DND-41 (cell line): ENCODE results near the gene ABRACL.

Source experiments
- ATAC-seq: fragments of 200-7000 bp; cut with Tn5 transposase; 3 replicates; pipeline ENCODE4 v1.9.1; 2021; ENCODE audit warnings: low read depth; ENCODE audit not compliant: insufficient read depth
- DNase-seq: peaks from one replicate; pipeline ENCODE4 v3.0.0-alpha.2; 2020
- H2AFZ ChIP-seq: 2 replicates; pipeline ENCODE4 v1.6.0; 2012; ENCODE audit warnings: low read depth, low read length
- H3K27ac ChIP-seq: 2 replicates; pipeline ENCODE4 v1.5.1; 2012; ENCODE audit warnings: low read length, inconsistent platforms
- H3K27me3 ChIP-seq: fragments of 200-600 bp; sonication (generic); 2 replicates; pipeline ENCODE4 v1.6.0; 2012; ENCODE audit warnings: low read length, mild to moderate bottlenecking, inconsistent platforms; ENCODE audit not compliant: insufficient read depth, poor library complexity
- H3K36me3 ChIP-seq: 2 replicates; pipeline ENCODE4 v1.5.1; 2012; ENCODE audit warnings: low read length, inconsistent platforms; ENCODE audit not compliant: insufficient read depth
- H3K4me1 ChIP-seq: 2 replicates; pipeline ENCODE4 v1.5.1; 2012; ENCODE audit warnings: mild to moderate bottlenecking, low read length; ENCODE audit not compliant: insufficient read depth
- H3K4me2 ChIP-seq: 2 replicates; pipeline ENCODE4 v1.6.0; 2012; ENCODE audit warnings: mild to moderate bottlenecking, moderate library complexity, low read length, inconsistent platforms; ENCODE audit not compliant: insufficient read depth
- H3K4me3 ChIP-seq, 2 experiments: fragments of 200-600 bp in 1 of 2; shearing (Covaris generic) in 1 of 2; 2 replicates each; pipeline ENCODE4 v1.5.1; 2012 to 2016; ENCODE audit warnings: inconsistent platforms in 2 of 2, low read length in 2 of 2, mild to moderate bottlenecking in 2 of 2, low read depth in 1 of 2, moderate library complexity in 1 of 2
- H3K79me2 ChIP-seq: 2 replicates; pipeline ENCODE4 v1.6.0; 2012; ENCODE audit warnings: low read length, inconsistent platforms; ENCODE audit not compliant: insufficient read depth
- H3K9ac ChIP-seq: 2 replicates; pipeline ENCODE4 v1.6.0; 2012; ENCODE audit warnings: low read depth, mild to moderate bottlenecking, inconsistent platforms, low read length, moderate library complexity
- H3K9me3 ChIP-seq: 2 replicates; pipeline ENCODE4 v1.5.1; 2012; ENCODE audit warnings: low read length, moderate library complexity, mild to moderate bottlenecking, inconsistent platforms; ENCODE audit not compliant: insufficient read depth, severe bottlenecking
- H4K20me1 ChIP-seq: 2 replicates; pipeline ENCODE4 v1.6.0; 2012; ENCODE audit warnings: low read length; ENCODE audit not compliant: insufficient read depth
- CTCF ChIP-seq: IDR thresholded peaks from 2 replicates; pipeline ENCODE4 v1.5.1; 2012; ENCODE audit warnings: borderline replicate concordance, low read length, moderate library complexity, mild to moderate bottlenecking; ENCODE audit not compliant: poor library complexity, severe bottlenecking; ENCODE audit errors: extremely low read depth
- EZH2 ChIP-seq: IDR thresholded peaks from 3 replicates; pipeline ENCODE4 v1.6.1; 2012; ENCODE audit warnings: borderline replicate concordance, low read depth, mild to moderate bottlenecking, moderate library complexity, low read length, inconsistent platforms; ENCODE audit not compliant: severe bottlenecking

Gene ABRACL

GRCh38 chr6:138981416-138981815 lies 47.1 kb upstream of the ABRACL start:
- H4K20me1 ChIP-seq: peaks cover 91% of the 10 kb centered on the region
- DNase-seq (no peak), ATAC-seq (no peak)
- no peaks in the 10 kb centered on the region for H3K27me3 ChIP-seq
- H3K9me3 ChIP-seq: no peaks in the 10 kb centered on the region
- H3K27ac ChIP-seq: no peak overlapping the region
- H3K4me3 ChIP-seq: no peak overlapping the region
- TF ChIP-seq EZH2 (no peak), CTCF (no peak)
- H3K4me1 ChIP-seq: peaks cover 35% of the 10 kb centered on the region
- H3K4me2 ChIP-seq: peak overlapping the region; percentile 20; the same call in 1 of the 2 replicates
- H3K9ac ChIP-seq: no peak overlapping the region
- H3K79me2 ChIP-seq: peaks cover 100% of the 10 kb centered on the region
- H3K36me3 ChIP-seq: no peaks in the 10 kb centered on the region
- no peak overlapping the region for H2AFZ ChIP-seq

GRCh38 chr6:138986578-138986977 lies 42.0 kb upstream of the ABRACL start:
- peak overlapping the region; percentile 87; a peak in 3 of 4 replicates for H3K4me3 ChIP-seq

GRCh38 chr6:138987080-138987642 lies 41.4 kb upstream of the ABRACL start:
- Histone ChIP-seq H4K20me1 (peaks cover 44% of the 10 kb centered on the region), H3K27ac (peak overlapping the region; percentile 87)
- no peak for ATAC-seq

More at GRCh38 chr6:138986578-138986977, 42.0 kb upstream of the ABRACL start:
- Histone ChIP-seq H3K27ac (peak overlapping the region; percentile 87; the same call in 1 of the 2 replicates), H4K20me1 (peaks cover 48% of the 10 kb centered on the region), H3K4me1 (peaks cover 43% of the 10 kb centered on the region), H3K9ac (peak overlapping the region; percentile 84), H3K27me3 (no peaks in the 10 kb centered on the region), H3K9me3 (no peaks in the 10 kb centered on the region), H3K4me2 (peak overlapping the region; percentile 66), H3K36me3 (no peaks in the 10 kb centered on the region; the same call in 1 of the 2 replicates), H3K79me2 (peaks cover 64% of the 10 kb centered on the region), H2AFZ (no peak overlapping the region)
- ATAC-seq: no peak
- TF ChIP-seq CTCF (no peak), EZH2 (no peak)
- DNase-seq: no peak

GRCh38 chr6:138987643-138988468 lies 40.7 kb upstream of the ABRACL start, which contains the start of gene REPS1:
TSS of gene REPS1 (minus strand) at chr6:138988253. CDS start at chr6:138987682, 571 bp downstream.
- H2AFZ ChIP-seq: peak within 1 kb of the TSS; percentile 86
- H3K4me2 ChIP-seq: peak within 1 kb of the TSS; percentile 66
- DNase-seq (peak; percentile 95), ATAC-seq (peak; percentile 90)
- peaks cover 51% of the 10 kb centered on the region for H3K79me2 ChIP-seq
- H3K9me3 ChIP-seq: no peaks in the 10 kb centered on the region
- peak; percentile 96 for TF ChIP-seq CTCF
- no peak for TF ChIP-seq EZH2
- peak within 1 kb of the TSS; percentile 84 for H3K9ac ChIP-seq
- H3K4me3 ChIP-seq: peak within 1 kb of the TSS; percentile 87
- no peaks in the 10 kb centered on the region for H3K27me3 ChIP-seq
- H3K27ac ChIP-seq: peak within 1 kb of the TSS; percentile 87
- peaks cover 37% of the 10 kb centered on the region for H4K20me1 ChIP-seq
- H3K36me3 ChIP-seq: no peaks in the 10 kb centered on the region; the same call in 1 of the 2 replicates
- H3K4me1 ChIP-seq: peaks cover 41% of the 10 kb centered on the region

More at GRCh38 chr6:138987080-138987642, 41.4 kb upstream of the ABRACL start:
- peak overlapping the region; percentile 87 for H3K4me3 ChIP-seq
- H3K27me3 ChIP-seq: no peaks in the 10 kb centered on the region
- DNase-seq: peak; percentile 18
- H3K9me3 ChIP-seq: no peaks in the 10 kb centered on the region
- peaks cover 41% of the 10 kb centered on the region for H3K4me1 ChIP-seq
- no peaks in the 10 kb centered on the region; the same call in 1 of the 2 replicates for H3K36me3 ChIP-seq
- TF ChIP-seq EZH2: no peak
- peak overlapping the region; percentile 77 for H2AFZ ChIP-seq
- peak overlapping the region; percentile 66 for H3K4me2 ChIP-seq
- H3K9ac ChIP-seq: peak overlapping the region; percentile 84
- H3K79me2 ChIP-seq: peaks cover 58% of the 10 kb centered on the region
